Ecto neural progenitor cell (in vitro differentiated cells): Measurements from ENCODE around the gene STH.

ENCODE experiments used
- DNase-seq: peaks from one replicate; pipeline ENCODE4 v3.0.0-alpha.2; 2018; ENCODE audit warnings: low spot score

STH gene

DNA sequence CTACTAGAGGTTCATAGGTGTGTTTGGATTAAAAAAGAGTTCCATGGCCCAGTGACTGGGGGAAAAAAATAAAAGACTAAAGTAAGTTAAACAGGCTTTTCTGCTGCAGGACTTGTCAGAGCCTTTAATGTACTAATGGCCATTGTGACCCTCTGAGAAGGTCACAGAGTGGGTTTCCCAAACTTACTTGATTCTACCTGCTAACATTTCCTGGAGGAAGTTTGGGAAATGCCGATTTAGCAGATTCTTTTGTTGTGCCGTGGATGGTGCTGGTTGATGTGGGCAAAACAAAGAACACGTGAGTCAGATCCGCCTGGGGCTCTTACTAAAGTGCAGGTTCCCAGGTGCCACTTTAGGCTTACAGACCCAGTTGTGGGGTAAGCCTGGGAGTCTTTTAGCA is 13.6 kb upstream of the STH start:
- DNase-seq = no peak

DNA sequence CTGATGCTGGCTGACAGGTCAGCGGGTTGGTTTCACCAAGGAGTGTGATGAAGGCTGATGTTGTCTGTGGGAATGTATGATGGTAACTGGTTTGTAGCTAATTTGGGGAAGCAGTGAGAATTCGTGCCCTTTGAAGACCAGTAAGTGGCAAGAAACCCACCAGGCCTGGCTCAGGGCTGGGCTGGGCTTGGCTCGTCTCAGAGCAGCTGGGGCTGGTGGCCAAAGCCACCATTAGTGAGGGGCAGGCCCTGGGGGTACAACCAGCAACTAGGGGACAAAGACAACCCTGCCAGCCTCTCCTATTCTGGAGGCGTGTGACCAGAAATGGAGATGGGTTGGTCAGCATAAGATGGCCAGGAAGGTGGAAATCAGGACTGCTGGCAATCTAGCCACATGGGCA is 13.0 kb upstream of the STH start:
- no peak for DNase-seq

DNA sequence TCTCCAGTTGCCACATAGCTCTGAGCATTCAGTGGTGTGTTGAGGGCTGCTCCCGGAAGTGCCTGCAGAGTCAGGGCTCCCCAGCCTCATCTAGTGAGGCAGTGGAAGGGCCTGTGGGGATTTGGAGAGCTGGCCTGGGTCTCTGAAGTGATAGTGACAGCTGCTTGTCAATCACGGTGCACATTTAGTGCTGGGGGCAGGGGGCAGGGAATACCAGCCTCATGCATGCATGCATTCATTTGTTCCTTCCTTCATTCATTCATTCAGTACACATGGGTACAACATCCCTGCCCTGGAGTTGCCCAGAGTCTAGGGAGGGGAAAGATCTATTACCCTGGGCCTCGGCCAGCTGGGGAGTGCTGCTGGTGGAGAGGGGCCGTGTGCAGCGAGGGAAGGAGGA is 11.3 kb upstream of the STH start:
- DNase-seq = no peak

DNA sequence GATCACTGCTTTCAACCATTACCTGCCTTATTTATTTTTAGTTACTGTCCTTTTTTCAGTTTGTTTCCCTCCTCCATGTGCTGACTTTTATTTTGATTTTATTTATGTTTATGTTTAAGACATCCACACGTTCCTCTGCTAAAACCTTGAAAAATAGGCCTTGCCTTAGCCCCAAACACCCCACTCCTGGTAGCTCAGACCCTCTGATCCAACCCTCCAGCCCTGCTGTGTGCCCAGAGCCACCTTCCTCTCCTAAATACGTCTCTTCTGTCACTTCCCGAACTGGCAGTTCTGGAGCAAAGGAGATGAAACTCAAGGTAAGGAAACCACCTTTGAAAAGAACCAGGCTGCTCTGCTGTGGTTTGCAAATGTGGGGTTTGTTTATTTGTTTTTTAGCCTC is 9.3 kb upstream of the STH start:
- DNase-seq = no peak

DNA sequence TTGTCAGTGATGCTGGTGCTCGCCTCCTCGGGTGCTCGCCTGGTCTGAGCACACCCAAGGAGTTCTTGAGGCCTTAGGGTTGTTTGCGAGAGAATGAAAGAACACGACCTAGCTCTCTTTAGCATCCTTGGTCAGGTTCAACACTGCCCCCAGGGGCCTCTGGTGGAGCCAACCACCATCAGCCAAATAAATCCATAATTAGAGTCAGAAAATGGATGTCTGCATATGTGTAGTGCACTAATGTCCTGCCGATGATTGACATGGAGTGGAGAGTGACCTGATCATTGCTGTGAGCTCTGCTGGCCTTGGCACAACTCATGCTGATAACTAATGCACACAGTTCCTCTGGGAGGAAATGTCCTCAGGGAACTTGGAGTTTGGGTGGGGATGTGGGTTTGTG is 8.2 kb upstream of the STH start:
- DNase-seq = no peak

DNA sequence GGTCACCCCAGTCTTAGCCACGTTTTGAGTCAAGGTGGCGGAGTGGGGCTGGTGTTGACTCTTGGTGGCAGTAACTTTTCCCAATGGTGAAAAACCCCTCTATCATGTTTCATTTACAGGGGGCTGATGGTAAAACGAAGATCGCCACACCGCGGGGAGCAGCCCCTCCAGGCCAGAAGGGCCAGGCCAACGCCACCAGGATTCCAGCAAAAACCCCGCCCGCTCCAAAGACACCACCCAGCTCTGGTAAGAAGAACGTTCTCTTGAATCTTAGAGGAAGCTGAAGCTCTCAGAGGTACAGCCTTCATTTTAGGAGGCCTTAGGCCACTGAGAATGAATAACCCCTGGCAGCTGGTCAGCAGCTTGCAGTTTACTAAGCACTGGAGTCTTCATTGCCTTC is 7.7 kb upstream of the STH start:
- DNase-seq = no peak

DNA sequence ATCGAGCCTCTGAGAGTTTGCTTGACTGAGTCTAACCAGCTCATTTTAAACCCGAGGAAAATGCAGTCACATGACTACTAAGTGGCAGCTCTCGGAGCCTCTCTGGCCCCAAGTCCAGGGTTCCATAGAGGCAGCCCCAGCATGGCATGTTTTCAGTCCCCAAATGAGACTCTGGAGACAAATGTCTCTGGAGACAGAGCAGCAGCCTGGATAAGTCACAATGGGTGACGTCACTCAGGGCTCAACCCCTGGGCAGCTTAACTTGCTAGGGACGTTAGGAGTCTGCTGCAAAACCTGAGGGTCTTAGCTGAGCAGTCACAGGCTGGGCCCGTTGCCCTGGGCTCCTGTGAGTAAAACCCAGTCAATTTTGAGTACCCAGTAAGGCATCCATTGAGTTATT is 6.9 kb upstream of the STH start:
- no peak for DNase-seq

DNA sequence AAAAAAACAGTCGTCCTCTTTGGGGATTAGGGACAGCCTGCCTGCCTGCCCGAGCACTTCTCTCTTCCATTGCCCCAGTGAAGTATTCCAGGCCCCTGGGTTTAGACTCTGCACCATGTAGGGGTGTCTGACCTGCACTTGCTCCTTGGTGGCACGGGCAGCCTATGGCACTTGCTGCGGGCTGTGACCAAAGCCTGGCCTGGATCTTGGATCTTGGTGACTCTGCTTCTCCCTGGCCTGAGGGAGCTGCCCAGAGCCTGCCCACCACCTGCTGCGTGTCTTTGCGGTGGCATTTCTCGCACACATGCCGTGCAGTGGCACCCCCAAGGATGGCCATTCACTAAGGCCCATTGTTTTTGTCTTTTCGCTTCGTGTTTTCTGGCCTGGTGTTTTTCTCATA is 6.1 kb upstream of the STH start:
- no peak for DNase-seq

GRCh38 chr17:45993962-45994627 is 5.0 kb upstream of the STH start:
- no peak for DNase-seq

GRCh38 chr17:45994987-45995386 is 4.1 kb upstream of the STH start:
- DNase-seq = no peak

- DNase-seq = no peak
These were observed 3.3 kb upstream of the STH start for GRCh38 chr17:45995627-45996270.

DNA sequence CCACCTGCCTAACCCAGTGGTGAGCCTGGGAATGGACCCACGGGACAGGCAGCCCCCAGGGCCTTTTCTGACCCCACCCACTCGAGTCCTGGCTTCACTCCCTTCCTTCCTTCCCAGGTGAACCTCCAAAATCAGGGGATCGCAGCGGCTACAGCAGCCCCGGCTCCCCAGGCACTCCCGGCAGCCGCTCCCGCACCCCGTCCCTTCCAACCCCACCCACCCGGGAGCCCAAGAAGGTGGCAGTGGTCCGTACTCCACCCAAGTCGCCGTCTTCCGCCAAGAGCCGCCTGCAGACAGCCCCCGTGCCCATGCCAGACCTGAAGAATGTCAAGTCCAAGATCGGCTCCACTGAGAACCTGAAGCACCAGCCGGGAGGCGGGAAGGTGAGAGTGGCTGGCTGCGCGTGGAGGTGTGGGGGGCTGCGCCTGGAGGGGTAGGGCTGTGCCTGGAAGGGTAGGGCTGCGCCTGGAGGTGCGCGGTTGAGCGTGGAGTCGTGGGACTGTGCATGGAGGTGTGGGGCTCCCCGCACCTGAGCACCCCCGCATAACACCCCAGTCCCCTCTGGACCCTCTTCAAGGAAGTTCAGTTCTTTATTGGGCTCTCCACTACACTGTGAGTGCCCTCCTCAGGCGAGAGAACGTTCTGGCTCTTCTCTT is 2.6 kb upstream of the STH start:
- no peak for DNase-seq

GRCh38 chr17:45997166-45997565 is 1.9 kb upstream of the STH start:
- no peak for DNase-seq

GRCh38 chr17:45997624-45998023 is 1.4 kb upstream of the STH start:
- DNase-seq = no peak

DNA sequence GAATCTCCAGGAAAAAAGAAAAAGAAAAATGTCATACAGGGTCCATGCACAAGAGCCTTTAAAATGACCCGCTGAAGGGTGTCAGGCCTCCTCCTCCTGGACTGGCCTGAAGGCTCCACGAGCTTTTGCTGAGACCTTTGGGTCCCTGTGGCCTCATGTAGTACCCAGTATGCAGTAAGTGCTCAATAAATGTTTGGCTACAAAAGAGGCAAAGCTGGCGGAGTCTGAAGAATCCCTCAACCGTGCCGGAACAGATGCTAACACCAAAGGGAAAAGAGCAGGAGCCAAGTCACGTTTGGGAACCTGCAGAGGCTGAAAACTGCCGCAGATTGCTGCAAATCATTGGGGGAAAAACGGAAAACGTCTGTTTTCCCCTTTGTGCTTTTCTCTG is 845 bp downstream of the STH start:
- no peak for DNase-seq

DNA sequence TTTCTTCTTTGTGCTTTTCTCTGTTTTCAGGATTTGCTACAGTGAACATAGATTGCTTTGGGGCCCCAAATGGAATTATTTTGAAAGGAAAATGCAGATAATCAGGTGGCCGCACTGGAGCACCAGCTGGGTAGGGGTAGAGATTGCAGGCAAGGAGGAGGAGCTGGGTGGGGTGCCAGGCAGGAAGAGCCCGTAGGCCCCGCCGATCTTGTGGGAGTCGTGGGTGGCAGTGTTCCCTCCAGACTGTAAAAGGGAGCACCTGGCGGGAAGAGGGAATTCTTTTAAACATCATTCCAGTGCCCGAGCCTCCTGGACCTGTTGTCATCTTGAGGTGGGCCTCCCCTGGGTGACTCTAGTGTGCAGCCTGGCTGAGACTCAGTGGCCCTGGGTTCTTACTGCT is 1.2 kb downstream of the STH start:
- no peak for DNase-seq

DNA sequence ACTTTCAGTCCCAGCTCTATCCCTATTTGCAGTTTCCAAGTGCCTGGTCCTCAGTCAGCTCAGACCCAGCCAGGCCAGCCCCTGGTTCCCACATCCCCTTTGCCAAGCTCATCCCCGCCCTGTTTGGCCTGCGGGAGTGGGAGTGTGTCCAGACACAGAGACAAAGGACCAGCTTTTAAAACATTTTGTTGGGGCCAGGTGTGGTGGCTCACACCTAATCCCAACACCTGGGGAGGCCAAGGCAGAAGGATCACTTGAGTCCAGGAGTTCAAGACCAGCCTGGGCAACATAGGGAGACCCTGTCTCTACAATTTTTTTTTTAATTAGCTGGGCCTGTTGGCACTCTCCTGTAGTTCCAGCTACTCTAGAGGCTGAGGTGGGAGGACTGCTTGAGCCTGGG is 1.7 kb downstream of the STH start:
- DNase-seq = no peak

DNA sequence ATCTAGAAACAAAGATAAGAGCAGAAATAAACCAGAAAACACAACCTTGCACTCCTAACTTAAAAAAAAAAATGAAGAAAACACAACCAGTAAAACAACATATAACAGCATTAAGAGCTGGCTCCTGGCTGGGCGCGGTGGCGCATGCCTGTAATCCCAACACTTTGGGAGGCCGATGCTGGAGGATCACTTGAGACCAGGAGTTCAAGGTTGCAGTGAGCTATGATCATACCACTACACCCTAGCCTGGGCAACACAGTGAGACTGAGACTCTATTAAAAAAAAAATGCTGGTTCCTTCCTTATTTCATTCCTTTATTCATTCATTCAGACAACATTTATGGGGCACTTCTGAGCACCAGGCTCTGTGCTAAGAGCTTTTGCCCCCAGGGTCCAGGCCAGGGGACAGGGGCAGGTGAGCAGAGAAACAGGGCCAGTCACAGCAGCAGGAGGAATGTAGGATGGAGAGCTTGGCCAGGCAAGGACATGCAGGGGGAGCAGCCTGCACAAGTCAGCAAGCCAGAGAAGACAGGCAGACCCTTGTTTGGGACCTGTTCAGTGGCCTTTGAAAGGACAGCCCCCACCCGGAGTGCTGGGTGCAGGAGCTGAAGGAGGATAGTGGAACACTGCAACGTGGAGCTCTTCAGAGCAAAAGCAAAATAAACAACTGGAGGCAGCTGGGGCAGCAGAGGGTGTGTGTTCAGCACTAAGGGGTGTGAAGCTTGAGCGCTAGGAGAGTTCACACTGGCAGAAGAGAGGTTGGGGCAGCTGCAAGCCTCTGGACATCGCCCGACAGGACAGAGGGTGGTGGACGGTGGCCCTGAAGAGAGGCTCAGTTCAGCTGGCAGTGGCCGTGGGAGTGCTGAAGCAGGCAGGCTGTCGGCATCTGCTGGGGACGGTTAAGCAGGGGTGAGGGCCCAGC is 2.6 kb downstream of the STH start:
- DNase-seq = no peak

DNA sequence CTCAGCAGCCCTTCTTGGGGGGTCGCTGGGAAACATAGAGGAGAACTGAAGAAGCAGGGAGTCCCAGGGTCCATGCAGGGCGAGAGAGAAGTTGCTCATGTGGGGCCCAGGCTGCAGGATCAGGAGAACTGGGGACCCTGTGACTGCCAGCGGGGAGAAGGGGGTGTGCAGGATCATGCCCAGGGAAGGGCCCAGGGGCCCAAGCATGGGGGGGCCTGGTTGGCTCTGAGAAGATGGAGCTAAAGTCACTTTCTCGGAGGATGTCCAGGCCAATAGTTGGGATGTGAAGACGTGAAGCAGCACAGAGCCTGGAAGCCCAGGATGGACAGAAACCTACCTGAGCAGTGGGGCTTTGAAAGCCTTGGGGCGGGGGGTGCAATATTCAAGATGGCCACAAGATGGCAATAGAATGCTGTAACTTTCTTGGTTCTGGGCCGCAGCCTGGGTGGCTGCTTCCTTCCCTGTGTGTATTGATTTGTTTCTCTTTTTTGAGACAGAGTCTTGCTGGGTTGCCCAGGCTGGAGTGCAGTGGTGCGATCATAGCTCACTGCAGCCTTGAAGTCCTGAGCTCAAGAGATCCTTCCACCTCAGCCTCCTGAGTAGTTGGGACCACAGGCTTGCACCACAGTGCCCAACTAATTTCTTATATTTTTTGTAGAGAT is 3.4 kb downstream of the STH start:
- DNase-seq = peak; percentile 90

- no peak for DNase-seq
These were observed 3.9 kb downstream of the STH start for GRCh38 chr17:46002973-46003316.

DNA sequence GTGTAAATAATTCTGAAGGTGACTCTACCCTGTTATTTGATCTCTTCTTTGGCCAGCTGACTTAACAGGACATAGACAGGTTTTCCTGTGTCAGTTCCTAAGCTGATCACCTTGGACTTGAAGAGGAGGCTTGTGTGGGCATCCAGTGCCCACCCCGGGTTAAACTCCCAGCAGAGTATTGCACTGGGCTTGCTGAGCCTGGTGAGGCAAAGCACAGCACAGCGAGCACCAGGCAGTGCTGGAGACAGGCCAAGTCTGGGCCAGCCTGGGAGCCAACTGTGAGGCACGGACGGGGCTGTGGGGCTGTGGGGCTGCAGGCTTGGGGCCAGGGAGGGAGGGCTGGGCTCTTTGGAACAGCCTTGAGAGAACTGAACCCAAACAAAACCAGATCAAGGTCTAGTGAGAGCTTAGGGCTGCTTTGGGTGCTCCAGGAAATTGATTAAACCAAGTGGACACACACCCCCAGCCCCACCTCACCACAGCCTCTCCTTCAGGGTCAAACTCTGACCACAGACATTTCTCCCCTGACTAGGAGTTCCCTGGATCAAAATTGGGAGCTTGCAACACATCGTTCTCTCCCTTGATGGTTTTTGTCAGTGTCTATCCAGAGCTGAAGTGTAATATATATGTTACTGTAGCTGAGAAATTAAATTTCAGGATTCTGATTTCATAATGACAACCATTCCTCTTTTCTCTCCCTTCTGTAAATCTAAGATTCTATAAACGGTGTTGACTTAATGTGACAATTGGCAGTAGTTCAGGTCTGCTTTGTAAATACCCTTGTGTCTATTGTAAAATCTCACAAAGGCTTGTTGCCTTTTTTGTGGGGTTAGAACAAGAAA is 5.1 kb downstream of the STH start:
- DNase-seq = no peak
